Mucosa of gallbladder (tissue), 1 donor: ENCODE measurements around the gene CRLF2. TPM values are rescaled to one million over a fixed set of nuclear protein-coding genes. Genes with fewer than 3 reads are reported as not detected.
A peak's percentile ranks its signal among the peaks of the same experiment; 100 is the strongest.
"Not testable (repeated sequence)": the region's sequence is repeated elsewhere in the genome, so short reads cannot be mapped to it uniquely, and the experiment has no call there.

Source experiments
- DNase-seq: peaks from one replicate; pipeline ENCODE4 v3.0.0-alpha.2; 2020; ENCODE audit warnings: low spot score
- total RNA-seq: library from RNA; stranded (reverse); gene quantifications from one replicate; pipeline ENCODE4 v1.2.1, GENCODE V29; 2021
- donor health status: DM: no; HTN: no; CAD: no.

CRLF2 gene
- total RNA-seq = 2.3 TPM

DNA sequence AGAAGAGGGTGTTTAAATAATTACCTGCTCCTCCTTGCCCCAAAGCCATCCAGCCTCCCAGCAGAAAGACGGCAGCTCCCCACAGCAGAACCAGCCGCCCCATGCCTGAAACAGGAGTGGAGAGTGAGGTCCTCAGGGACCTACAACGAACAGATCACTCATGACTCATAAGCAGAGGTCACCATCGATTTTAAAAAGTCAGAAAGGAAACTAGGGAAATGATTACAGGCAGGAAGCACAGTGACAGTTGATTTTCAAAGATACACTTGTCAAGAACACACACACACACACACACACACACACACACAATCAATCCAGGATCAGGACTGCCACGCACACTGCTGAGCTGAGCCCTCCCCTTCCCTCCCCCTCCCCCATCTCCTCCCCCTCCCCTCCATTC is at the start of gene CRLF2:
TSS of gene CRLF2 (minus strand) at position 118 of the 400 bp plus-strand sequence. CDS start at position 103, 15 bp downstream.
- DNase-seq = peak; percentile 17

DNA sequence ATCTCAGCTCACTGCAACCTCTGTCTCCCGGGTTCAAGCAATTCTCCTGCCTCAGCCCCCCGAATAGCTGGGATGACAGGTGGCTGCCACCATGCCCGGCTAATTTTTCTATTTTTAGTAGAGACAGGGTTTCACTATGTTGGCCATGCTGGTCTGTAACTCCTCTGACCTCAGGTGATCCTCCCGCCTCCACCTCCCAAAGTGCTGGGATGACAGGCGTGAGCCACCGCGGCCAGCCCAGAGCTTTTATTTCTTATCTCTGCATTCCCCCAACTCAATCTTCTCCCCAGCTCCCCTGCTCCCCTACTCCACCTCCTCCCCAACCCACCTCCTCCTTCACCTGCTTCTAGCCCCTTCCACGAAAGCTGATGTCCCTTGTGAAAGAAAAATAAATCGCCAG is 49.3 kb upstream of the CRLF2 start:
- not testable (repeated sequence) for DNase-seq

DNA sequence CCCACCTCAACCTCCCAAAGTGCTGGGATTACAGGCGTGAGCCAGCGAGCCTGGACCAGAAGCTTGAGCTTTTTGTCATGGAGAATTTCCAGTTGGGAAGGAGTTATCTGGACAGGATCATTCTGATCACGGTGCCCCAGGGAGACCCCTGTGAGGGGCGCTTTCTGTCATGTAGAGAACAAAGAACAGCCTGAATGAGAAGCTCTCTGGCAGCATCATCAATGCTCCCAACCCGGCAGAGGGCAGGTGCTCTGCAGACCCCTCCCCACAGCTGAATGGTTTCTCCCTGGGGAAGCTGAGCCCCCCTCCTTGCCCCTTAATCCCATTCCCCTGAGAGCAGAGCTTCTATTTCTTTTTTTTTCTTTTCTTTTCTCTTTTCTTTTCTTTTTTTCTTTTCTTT is 48.8 kb upstream of the CRLF2 start:
- no peak for DNase-seq

- DNase-seq = no peak
Observed at GRCh38 chrX:1252861-1253260, 40.4 kb upstream of the CRLF2 start.

- DNase-seq = peak; percentile 43
Observed at GRCh38 chrX:1249101-1249887, 36.8 kb upstream of the CRLF2 start.

DNA sequence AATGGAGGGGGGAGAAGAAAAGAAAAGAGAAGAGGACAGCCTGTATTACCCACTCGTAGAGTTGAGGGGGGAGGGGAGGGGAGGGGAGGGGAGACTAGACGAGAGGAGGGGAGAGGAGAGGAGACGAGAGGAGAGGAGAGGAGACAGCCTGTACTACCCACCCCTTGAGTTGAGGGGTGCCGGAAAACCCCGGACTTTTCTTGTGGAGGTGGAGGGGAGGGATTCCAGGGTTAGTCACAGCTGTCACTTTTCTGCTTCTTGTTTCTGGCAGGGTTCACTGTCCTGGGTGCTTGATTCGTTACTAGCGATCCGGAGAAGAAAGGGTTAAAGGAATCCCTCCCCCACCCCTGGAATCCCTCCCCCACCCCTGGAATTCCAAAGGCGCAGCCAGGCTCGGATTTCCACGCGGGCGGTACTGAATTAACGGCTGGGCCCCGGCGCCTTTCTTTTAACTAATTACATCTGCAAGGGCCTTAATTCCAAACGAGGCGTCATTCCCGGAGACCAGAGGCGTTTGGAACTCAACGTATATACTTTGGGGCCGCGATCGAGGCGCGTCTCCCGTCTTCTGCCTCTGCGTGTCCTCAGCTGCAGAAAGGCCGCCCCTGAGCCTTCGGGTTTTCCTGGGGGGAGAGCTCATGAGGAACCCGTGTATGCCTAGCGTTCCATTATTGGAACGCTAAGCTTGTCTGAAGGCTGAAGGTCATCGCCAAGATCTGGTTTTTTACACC is 36.0 kb upstream of the CRLF2 start:
- DNase-seq = no peak

GRCh38 chrX:1246816-1247215 is 34.4 kb upstream of the CRLF2 start:
- peak; percentile 73 for DNase-seq

DNA sequence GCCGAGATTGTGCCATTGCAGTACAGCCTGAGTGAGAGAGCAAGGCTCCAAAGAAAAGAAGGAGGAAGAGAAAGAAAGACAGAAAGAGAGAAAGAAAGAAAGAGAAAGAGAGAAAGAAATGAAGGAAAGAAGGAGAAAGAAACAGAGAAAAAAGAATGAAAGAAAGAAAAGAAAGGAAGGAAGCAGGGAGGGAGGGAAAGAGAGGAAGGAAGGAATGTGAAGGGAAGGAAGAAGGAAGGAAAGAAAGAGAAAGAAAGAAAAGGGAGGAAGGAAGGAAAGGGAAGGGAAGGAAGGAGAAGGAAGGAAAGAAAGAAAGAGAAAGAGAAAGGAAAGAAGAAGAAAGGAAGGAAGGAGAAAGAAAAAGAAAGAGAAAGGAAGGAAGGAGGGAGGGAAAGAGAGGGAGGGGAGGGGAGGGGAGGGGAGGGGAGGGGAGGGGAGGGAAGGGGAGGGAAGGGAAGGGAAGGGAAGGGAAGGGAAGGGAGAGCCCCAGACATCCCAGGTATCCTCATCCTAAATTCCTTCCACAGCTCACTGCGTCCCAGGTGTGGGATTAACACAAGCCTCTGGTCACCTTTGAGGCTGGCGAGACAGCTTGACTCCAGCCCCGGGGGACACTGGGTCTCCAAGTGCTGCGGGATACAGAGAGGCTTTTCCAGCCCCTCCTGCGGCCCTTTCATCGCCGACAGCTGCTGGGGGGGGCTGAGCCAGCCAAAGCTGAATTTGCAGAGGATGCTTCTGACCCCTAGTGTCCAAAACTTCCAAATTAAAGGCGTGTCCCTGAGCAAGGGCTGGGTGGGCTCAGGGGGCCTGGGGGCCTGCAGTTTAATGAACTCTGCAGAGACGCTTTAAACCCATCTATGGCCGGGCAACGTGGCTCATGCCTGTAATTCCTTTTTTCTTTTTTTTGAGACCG is 32.0 kb upstream of the CRLF2 start:
- DNase-seq = no peak

- DNase-seq = no peak
Observed at GRCh38 chrX:1242891-1243402, 30.5 kb upstream of the CRLF2 start.

GRCh38 chrX:1240551-1240950 is 28.1 kb upstream of the CRLF2 start:
- DNase-seq = not testable (repeated sequence)

DNA sequence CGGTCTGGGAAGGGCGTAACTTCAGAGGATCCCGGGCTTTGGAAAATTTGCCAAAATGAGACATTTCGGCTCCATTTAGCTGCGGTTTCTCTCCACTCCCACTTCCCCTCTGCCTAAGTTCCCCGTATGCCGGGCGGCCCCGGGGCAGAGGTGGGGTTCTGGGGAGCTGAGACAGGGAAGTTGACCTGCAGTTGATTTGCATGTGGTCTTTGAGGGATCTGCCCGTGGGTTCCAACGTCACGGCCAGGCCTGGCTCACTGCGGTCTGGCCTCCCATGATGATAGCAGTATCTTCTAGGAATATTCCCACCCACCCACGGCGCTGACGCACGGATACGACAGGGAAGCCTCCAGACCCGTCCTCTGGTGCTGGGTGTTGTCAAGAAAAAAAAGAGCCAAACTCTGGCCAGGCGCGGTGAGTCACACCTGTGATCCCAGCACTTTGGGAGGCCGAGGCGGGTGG is 27.3 kb upstream of the CRLF2 start:
- peak; percentile 64 for DNase-seq

DNA sequence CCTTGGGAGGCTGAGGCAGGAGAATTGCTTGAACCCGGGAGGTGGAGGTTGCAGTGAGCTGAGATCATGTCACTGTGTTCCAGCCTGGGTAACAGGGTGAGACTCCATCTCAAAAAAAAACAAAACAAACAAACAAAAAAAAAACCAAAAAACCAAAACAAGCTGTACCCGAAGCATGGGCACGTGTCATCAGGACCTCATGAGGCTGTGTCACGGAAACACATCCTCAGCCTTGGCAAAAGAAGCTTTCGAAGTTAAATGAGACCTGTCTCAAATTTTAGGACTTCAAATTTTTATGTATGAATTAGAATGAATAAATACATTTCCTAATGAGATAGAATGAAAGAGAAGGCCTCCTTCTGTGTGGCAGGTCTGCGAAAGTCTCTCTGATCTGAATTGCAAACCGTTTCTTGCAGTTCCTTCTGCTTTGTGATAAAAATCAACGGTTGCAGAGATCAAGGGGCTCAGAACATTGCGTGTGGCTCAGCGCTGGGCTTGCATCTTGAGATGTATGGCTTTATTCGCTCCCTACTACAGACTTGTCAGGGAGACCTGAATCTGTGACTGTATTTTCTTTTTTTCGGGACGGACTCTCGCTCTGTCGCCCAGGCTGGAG is 19.5 kb upstream of the CRLF2 start:
- no peak for DNase-seq

GRCh38 chrX:1228101-1228500 is 15.7 kb upstream of the CRLF2 start:
- not testable (repeated sequence) for DNase-seq

GRCh38 chrX:1226249-1226648 is 13.8 kb upstream of the CRLF2 start:
- no peak for DNase-seq

DNA sequence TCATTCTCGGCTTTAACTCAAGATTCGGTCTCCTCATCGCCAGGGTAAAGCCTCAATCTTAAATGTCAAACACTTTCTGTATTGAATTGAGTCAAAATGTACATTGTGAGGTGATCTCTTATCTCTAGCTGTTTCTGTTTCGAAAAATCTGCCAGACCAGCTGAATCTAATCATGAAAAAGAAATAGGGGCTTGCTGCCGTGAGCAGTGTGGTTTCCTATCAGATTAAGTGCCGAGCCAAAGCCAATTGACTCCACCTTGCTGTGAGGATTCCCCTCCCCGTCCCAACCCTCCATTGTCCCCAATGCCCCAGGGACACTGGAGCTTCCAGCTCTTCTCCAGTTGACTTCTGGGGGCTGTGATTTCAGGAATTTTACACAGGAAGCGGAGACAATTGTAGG is 12.5 kb upstream of the CRLF2 start:
- DNase-seq = no peak

DNA sequence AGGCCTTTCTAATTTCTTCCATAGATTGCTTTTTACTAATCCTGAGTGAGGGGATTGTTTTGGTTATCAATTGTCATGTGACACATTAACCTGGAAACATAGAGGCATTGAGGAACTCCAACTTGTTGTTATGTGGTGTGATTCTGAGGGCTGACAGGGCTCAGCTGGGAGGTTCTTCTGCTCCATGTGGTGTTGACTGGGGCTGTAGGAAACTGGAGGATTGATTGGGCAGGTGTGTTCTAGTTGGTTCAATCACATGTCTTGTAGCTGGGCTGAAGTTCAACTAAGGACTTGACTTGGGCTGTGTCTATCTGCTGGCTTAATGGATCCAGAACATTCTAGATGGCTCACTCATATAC is 10.8 kb upstream of the CRLF2 start:
- DNase-seq = no peak

GRCh38 chrX:1222531-1223241 is 10.2 kb upstream of the CRLF2 start:
- no peak for DNase-seq

DNA sequence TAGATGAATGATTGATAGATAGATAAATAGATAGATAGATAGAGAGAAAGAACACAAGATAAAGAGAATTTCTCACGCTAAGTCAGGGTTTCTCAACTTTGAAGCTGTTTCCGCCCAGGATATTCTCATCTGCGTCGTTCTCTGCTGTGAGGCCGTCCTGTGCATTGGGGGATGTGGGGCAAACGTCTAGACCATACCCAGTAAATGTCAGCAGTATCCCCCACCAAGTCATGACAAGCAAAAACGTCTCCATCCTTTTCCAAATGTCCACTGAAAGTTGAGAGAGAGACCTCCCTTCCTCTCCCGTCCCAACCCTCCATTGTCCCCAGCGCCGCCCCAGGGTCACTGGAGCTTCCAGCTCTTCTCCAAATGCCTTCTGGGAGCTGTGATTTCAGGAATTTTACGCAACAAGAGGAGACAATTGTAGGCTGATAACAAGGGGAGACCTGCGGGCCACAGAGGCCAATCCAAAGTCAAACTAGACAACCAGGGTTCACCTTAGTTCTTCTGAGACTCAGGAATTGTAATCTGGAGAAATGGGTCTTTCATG is 8.9 kb upstream of the CRLF2 start:
- no peak for DNase-seq

GRCh38 chrX:1218286-1218685 is 5.8 kb upstream of the CRLF2 start:
- DNase-seq = no peak

- DNase-seq = no peak
Observed at GRCh38 chrX:1215123-1215823, 2.8 kb upstream of the CRLF2 start.
